Retinal pigment epithelial cell (primary cell): ENCODE data around the gene NANOS3.

Experiments
- DNase-seq: peaks from one replicate; pipeline ENCODE4 v3.0.0-alpha.2; 2010; ENCODE audit warnings: low read depth
- H3K4me3 ChIP-seq: 2 replicates; pipeline ENCODE4 v1.5.1; 2011; ENCODE audit warnings: mild to moderate bottlenecking, low read length, control low read depth, moderate library complexity
- TF ChIP-seq, protein P1 (sequence below): conservative IDR thresholded peaks from 2 replicates; pipeline ENCODE4 v1.5.1; 2011; ENCODE audit warnings: low read depth, low read length, control low read depth, inconsistent platforms

NANOS3 gene

GRCh38 chr19:13894552-13894951 is 17.6 kb downstream of the NANOS3 start:
- H3K4me3 ChIP-seq, result no peak overlapping the region
- DNase-seq, result no peak
- TF ChIP-seq, protein P1, sequence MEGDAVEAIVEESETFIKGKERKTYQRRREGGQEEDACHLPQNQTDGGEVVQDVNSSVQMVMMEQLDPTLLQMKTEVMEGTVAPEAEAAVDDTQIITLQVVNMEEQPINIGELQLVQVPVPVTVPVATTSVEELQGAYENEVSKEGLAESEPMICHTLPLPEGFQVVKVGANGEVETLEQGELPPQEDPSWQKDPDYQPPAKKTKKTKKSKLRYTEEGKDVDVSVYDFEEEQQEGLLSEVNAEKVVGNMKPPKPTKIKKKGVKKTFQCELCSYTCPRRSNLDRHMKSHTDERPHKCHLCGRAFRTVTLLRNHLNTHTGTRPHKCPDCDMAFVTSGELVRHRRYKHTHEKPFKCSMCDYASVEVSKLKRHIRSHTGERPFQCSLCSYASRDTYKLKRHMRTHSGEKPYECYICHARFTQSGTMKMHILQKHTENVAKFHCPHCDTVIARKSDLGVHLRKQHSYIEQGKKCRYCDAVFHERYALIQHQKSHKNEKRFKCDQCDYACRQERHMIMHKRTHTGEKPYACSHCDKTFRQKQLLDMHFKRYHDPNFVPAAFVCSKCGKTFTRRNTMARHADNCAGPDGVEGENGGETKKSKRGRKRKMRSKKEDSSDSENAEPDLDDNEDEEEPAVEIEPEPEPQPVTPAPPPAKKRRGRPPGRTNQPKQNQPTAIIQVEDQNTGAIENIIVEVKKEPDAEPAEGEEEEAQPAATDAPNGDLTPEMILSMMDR, result no peak

DNA sequence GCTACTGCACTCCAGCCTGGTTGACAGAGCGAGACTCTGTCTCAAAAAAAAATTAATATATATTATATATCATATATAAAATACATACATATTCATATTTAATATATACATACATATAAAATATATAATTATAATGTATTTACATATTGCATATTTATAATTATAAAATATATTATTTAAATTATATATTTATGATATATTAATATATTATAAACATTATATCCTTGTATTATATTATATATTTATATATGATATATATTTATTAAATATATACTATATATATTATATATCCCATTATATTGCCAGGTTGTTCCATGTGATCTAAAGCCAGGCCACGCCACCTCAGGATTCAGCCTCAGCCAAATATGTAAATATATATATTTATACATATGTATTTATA is 19.3 kb downstream of the NANOS3 start:
- no peak for DNase-seq
- TF ChIP-seq, protein P1, result no peak
- no peak overlapping the region for H3K4me3 ChIP-seq

- TF ChIP-seq, protein P1, result no peak
- DNase-seq, result no peak
Measured at GRCh38 chr19:13899393-13899792, 22.5 kb downstream of the NANOS3 start.

GRCh38 chr19:13899912-13900584 is 23.1 kb downstream of the NANOS3 start:
- no peak overlapping the region for H3K4me3 ChIP-seq
- DNase-seq, result no peak
- TF ChIP-seq, protein P1, result no peak

More at GRCh38 chr19:13899393-13899792, 22.5 kb downstream of the NANOS3 start:
- H3K4me3 ChIP-seq, result no peak overlapping the region

DNA sequence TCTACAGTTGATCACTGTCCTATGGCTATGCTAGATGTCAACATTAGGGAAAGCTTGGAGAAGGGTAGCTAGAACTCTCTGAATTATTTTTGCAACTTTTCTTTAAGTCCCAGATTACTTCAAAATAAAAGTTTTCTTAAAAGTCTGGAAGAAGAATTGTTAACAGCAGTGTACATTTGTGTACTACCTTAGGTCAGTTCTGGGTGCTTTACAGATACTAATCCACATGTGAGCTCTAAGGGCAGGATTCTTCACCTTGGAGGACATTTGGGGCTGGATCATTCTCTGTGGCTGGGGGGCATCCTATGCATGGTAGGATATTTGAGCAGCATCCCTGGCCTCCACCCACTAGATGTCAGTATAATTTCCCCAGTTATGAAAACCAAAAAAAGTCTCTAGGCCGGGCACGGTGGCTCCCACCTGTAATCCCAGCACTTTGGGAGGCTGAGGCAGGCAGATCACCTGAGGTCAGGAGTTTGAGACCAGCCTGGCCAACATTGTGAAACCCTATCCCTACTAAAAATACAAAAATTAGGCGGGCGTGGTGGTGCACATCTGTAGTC is 26.1 kb downstream of the NANOS3 start:
- no peak for DNase-seq
- TF ChIP-seq, protein P1, result peak; percentile 49
- no peak overlapping the region for H3K4me3 ChIP-seq

DNA sequence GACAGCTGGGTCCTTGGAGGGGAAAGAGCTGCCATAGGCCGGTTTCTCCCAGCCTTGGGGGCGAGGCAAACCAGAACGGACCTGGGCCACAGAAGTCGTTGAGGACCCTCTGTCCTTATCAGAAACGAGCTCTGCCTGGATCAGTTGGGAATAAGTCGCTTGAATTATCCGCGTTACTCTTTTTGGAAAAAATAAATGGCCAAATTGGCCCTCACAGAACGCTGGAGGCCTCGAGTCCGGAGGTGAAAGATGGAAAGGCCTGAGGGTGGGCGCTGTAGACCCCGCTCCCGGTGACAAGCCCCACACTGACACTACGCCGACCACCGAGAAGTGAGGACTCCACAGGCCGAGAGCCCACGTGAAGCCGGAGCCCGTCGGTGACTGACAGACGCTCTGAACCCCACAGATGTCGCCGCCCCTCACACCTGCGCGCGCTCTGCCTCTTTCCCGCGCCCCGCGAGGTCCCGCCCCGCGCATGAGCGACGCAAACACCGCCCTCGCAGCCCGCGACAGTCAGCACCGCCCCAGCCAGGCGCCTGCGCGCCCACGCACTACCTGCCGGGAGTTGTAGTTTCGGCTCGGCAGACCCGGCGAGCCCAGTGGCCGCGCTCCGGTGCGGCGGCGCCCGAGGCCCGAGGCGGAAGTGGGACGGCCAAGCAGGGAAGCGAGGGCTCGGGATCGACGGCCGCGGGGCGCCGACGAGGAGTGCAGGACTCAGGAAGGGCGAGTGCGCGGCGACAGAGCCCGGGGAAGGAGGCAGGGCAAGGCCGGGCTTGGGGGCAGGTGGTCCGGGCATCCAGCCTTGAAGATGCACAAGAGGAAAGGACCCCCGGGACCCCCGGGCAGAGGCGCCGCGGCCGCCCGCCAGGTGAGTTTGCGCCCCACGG is 28.9 kb downstream of the NANOS3 start, which contains the start of the genes BRME1 and CC2D1A:
Gene BRME1 (minus strand): TSS at position 484 of the 887 bp plus-strand sequence. CDS start 1,225 bp downstream, outside the sequence.
Gene CC2D1A (plus strand): TSS at position 568 of the 887 bp plus-strand sequence. CDS start 241 bp downstream, at position 809.
- TF ChIP-seq, protein P1, result no peak
- DNase-seq, result peak; percentile 34
- H3K4me3 ChIP-seq, result peak within 1 kb of the TSS; percentile 74
